Stimulated activated naive B cell treated with anti-CD40 and anti-IgM and Interleukin-4, amounts not matched to agents 10 μg/mL and 1 μg/mL and 100 μg/mL, for 72 hours (primary cell): ENCODE data around the gene RAB3D.
A peak's percentile ranks its signal among the peaks of the same experiment; 100 is the strongest.

Experiments used
- ATAC-seq, 2 donors: fragments of 150-1000 bp; cut with Tn5 transposase; replicated peaks; 2 replicates each; pipeline ENCODE4 v1.10.0; 2021; ENCODE audit warnings: moderate library complexity in 1 of 2
- DNase-seq: peaks from one replicate; pipeline ENCODE4 v3.0.0; 2021
- H3K27ac Mint-ChIP-seq: one replicate; pipeline ENCODE4 v1.8.0; 2022; ENCODE audit warnings: mild to moderate bottlenecking, mixed read lengths
- H3K27me3 Mint-ChIP-seq, 2 donors: one replicate each; pipeline ENCODE4 v1.8.0; 2022; ENCODE audit warnings: mixed read lengths in 2 of 2
- H3K36me3 Mint-ChIP-seq, 2 donors: one replicate each; pipeline ENCODE4 v1.8.0; 2022; ENCODE audit warnings: mixed read lengths in 2 of 2, mild to moderate bottlenecking in 1 of 2
- H3K4me1 Mint-ChIP-seq, 2 donors: one replicate each; pipeline ENCODE4 v1.8.0; 2022; ENCODE audit warnings: mixed read lengths in 2 of 2, mild to moderate bottlenecking in 1 of 2
- H3K4me3 Mint-ChIP-seq, 2 donors: one replicate each; pipeline ENCODE4 v1.8.0; 2022; ENCODE audit warnings: mild to moderate bottlenecking in 2 of 2, mixed read lengths in 2 of 2, moderate library complexity in 1 of 2
- H3K9me3 Mint-ChIP-seq, 2 donors: one replicate each; pipeline ENCODE4 v1.8.0; 2022; ENCODE audit warnings: mixed read lengths in 2 of 2, mild to moderate bottlenecking in 1 of 2

RAB3D gene

GRCh38 chr19:11375143-11375948, 35.9 kb upstream of the RAB3D start:
- ATAC-seq (peak; percentile 54 to 61), DNase-seq (peak; percentile 67)
- Mint-ChIP-seq H3K27ac (no peak overlapping the region), H3K4me3 (no peak overlapping the region), H3K9me3 (peaks cover 0 to 2% of the 10 kb centered on the region in 2 donors), H3K36me3 (peaks cover 14 to 22% of the 10 kb centered on the region in 2 donors), H3K27me3 (no peaks in the 10 kb centered on the region), H3K4me1 (peaks cover 26 to 33% of the 10 kb centered on the region in 2 donors)

GRCh38 chr19:11374433-11375142, 35.1 kb upstream of the RAB3D start, which contains the start of gene SWSAP1:
SWSAP1 (plus strand) TSS chr19:11374666; CDS start chr19:11374681, 15 bp downstream.
- no peak within 1 kb of the TSS for H3K4me3 Mint-ChIP-seq

GRCh38 chr19:11373885-11374432, 34.5 kb upstream of the RAB3D start:
- H3K9me3 Mint-ChIP-seq, result peaks cover 0 to 2% of the 10 kb centered on the region in 2 donors
- ATAC-seq, result no peak

More at GRCh38 chr19:11374433-11375142, 35.1 kb upstream of the RAB3D start, which contains the start of gene SWSAP1:
- Mint-ChIP-seq H3K4me1 (peaks cover 23 to 27% of the 10 kb centered on the region in 2 donors), H3K27ac (no peak within 1 kb of the TSS), H3K27me3 (no peaks in the 10 kb centered on the region), H3K36me3 (peaks cover 14 to 21% of the 10 kb centered on the region in 2 donors), H3K9me3 (peaks cover 0 to 2% of the 10 kb centered on the region in 2 donors)
- peak; percentile 91 to 92 for ATAC-seq
- DNase-seq, result peak; percentile 98

GRCh38 chr19:11373166-11373884, 33.9 kb upstream of the RAB3D start:
- H3K27ac Mint-ChIP-seq, result peak overlapping the region; percentile 9
- H3K4me3 Mint-ChIP-seq, result no peak overlapping the region

More at GRCh38 chr19:11373885-11374432, 34.5 kb upstream of the RAB3D start:
- DNase-seq, result no peak
- H3K27me3 Mint-ChIP-seq, result no peaks in the 10 kb centered on the region
- H3K4me1 Mint-ChIP-seq, result peaks cover 24 to 27% of the 10 kb centered on the region in 2 donors
- H3K36me3 Mint-ChIP-seq, result peaks cover 18 to 27% of the 10 kb centered on the region in 2 donors
- no peak overlapping the region for H3K27ac Mint-ChIP-seq
- no peak overlapping the region for H3K4me3 Mint-ChIP-seq

GRCh38 chr19:11370744-11371143, 31.3 kb upstream of the RAB3D start:
- DNase-seq, result no peak
- Mint-ChIP-seq H3K9me3 (no peaks in the 10 kb centered on the region), H3K27me3 (no peaks in the 10 kb centered on the region), H3K4me1 (peaks cover 5 to 9% of the 10 kb centered on the region in 2 donors), H3K27ac (no peak overlapping the region), H3K36me3 (peaks cover 18 to 32% of the 10 kb centered on the region in 2 donors), H3K4me3 (no peak overlapping the region)
- no peak for ATAC-seq

More at GRCh38 chr19:11373166-11373884, 33.9 kb upstream of the RAB3D start:
- Mint-ChIP-seq H3K27me3 (no peaks in the 10 kb centered on the region), H3K36me3 (peaks cover 15 to 31% of the 10 kb centered on the region in 2 donors), H3K9me3 (peaks cover 0 to 2% of the 10 kb centered on the region in 2 donors), H3K4me1 (peaks cover 20 to 22% of the 10 kb centered on the region in 2 donors)
- no peak for ATAC-seq
- no peak for DNase-seq

- Mint-ChIP-seq H3K4me3 (no peak overlapping the region), H3K27ac (no peak overlapping the region), H3K9me3 (no peaks in the 10 kb centered on the region), H3K36me3 (peaks cover 23 to 40% of the 10 kb centered on the region in 2 donors), H3K4me1 (peaks cover 1 to 5% of the 10 kb centered on the region in 2 donors), H3K27me3 (no peaks in the 10 kb centered on the region)
- no peak for ATAC-seq
- DNase-seq, result no peak
Measured at GRCh38 chr19:11367528-11367927, 28.1 kb upstream of the RAB3D start.

- no peaks in the 10 kb centered on the region for H3K27me3 Mint-ChIP-seq
- peaks cover 25 to 32% of the 10 kb centered on the region in 2 donors for H3K36me3 Mint-ChIP-seq
- DNase-seq (no peak), ATAC-seq (no peak)
- H3K9me3 Mint-ChIP-seq, result no peaks in the 10 kb centered on the region
- H3K4me3 Mint-ChIP-seq, result no peak overlapping the region
- H3K4me1 Mint-ChIP-seq, result peaks cover 1% of the 10 kb centered on the region in 2 donors
- no peak overlapping the region for H3K27ac Mint-ChIP-seq
Measured at GRCh38 chr19:11365557-11366117, 26.2 kb upstream of the RAB3D start.

GRCh38 chr19:11364935-11365334, 25.5 kb upstream of the RAB3D start:
- Mint-ChIP-seq H3K27ac (peak overlapping the region; percentile 14), H3K36me3 (peaks cover 25 to 30% of the 10 kb centered on the region in 2 donors), H3K4me3 (no peak overlapping the region), H3K9me3 (no peaks in the 10 kb centered on the region), H3K4me1 (peaks cover 0 to 1% of the 10 kb centered on the region in 2 donors), H3K27me3 (no peaks in the 10 kb centered on the region)
- DNase-seq, result no peak
- no peak for ATAC-seq

- Mint-ChIP-seq H3K9me3 (no peaks in the 10 kb centered on the region), H3K27ac (peak overlapping the region; percentile 51), H3K36me3 (peaks cover 25 to 26% of the 10 kb centered on the region in 2 donors), H3K27me3 (no peaks in the 10 kb centered on the region), H3K4me3 (no peak overlapping the region), H3K4me1 (no peaks in the 10 kb centered on the region)
- no peak for DNase-seq
- no peak for ATAC-seq
Measured at GRCh38 chr19:11364296-11364904, 24.9 kb upstream of the RAB3D start.

GRCh38 chr19:11363881-11364280, 24.4 kb upstream of the RAB3D start:
- Mint-ChIP-seq H3K4me3 (no peak overlapping the region), H3K4me1 (no peaks in the 10 kb centered on the region), H3K27me3 (no peaks in the 10 kb centered on the region), H3K9me3 (no peaks in the 10 kb centered on the region), H3K36me3 (peaks cover 21% of the 10 kb centered on the region in 2 donors), H3K27ac (no peak overlapping the region)
- ATAC-seq (no peak), DNase-seq (no peak)

GRCh38 chr19:11361771-11362731, 22.6 kb upstream of the RAB3D start:
- DNase-seq (no peak), ATAC-seq (no peak)
- Mint-ChIP-seq H3K27ac (no peak overlapping the region), H3K4me3 (no peak overlapping the region), H3K36me3 (peaks cover 15 to 16% of the 10 kb centered on the region in 2 donors), H3K9me3 (no peaks in the 10 kb centered on the region), H3K27me3 (peaks cover under 1% of the 10 kb centered on the region in 2 donors), H3K4me1 (no peaks in the 10 kb centered on the region)

GRCh38 chr19:11361037-11361770, 21.7 kb upstream of the RAB3D start:
- no peak overlapping the region for H3K4me3 Mint-ChIP-seq
- peaks cover 14 to 15% of the 10 kb centered on the region in 2 donors for H3K36me3 Mint-ChIP-seq
- H3K27me3 Mint-ChIP-seq, result peaks cover 9% of the 10 kb centered on the region in 2 donors
- no peak overlapping the region for H3K27ac Mint-ChIP-seq
- ATAC-seq, result no peak
- no peak for DNase-seq
- no peaks in the 10 kb centered on the region for H3K9me3 Mint-ChIP-seq
- peaks cover under 1 to 2% of the 10 kb centered on the region in 2 donors for H3K4me1 Mint-ChIP-seq
